ENCODE data around the gene OPALIN.
"Not testable (repeated sequence)": the region's sequence is repeated elsewhere in the genome, so short reads cannot be mapped to it uniquely, and the experiment has no call there.

The OPALIN gene

GRCh38 chr10:96317067-96317833, 41.6 kb downstream of the OPALIN start:
- no peak for DNase-seq (ENCODE audit: low read depth)
- no peak for TF ChIP-seq CTCF (conservative IDR thresholded peaks at IDR 0.05; ENCODE audit: low read depth, low read length)

GRCh38 chr10:96313344-96313743, 45.5 kb downstream of the OPALIN start:
- H3K4me3 ChIP-seq (ENCODE audit: low read depth, low read length): no peak overlapping the region
- no peak for TF ChIP-seq CTCF (conservative IDR thresholded peaks at IDR 0.05; ENCODE audit: low read depth, low read length)

More at GRCh38 chr10:96317067-96317833, 41.6 kb downstream of the OPALIN start:
- H3K4me3 ChIP-seq (ENCODE audit: low read depth, low read length): no peak overlapping the region

DNA sequence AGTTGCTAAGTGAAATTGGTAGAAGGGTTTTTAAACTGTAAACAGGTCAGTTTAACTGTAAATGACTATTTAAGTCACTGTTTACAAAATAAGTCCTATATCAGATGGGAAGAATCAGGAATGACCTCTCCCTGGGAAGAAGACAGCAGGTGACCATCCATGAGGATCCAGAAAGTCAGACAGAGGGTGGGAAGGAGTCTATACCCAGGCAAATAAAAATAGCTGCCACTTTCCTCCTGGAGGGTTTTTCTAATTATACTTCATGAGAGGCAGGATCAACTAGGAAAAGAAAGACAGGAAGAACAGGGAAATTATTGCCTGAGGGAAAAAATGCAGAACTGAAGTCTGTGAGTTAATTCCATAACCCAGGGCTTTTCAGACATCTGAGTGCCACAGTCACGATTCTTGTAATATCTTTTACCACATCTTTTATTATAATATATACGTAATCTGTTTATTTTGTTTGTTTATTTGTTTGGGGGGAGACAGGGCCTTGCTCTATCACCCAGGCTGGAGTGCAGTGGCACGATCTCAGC, 47.6 kb downstream of the OPALIN start:
- no peak for TF ChIP-seq CTCF (conservative IDR thresholded peaks at IDR 0.05; ENCODE audit: low read depth, low read length)
- DNase-seq (ENCODE audit: low read depth): no peak
- H3K4me3 ChIP-seq (ENCODE audit: low read depth, low read length): no peak overlapping the region

More at GRCh38 chr10:96313344-96313743, 45.5 kb downstream of the OPALIN start:
- DNase-seq (ENCODE audit: low read depth): no peak

- no peak for TF ChIP-seq CTCF (conservative IDR thresholded peaks at IDR 0.05; ENCODE audit: low read depth, low read length)
- no peak for DNase-seq (ENCODE audit: low read depth)
- no peak overlapping the region for H3K4me3 ChIP-seq (ENCODE audit: low read depth, low read length)
Measured at GRCh38 chr10:96310321-96310669, 48.5 kb downstream of the OPALIN start.

- no peak for TF ChIP-seq CTCF (conservative IDR thresholded peaks at IDR 0.05; ENCODE audit: low read depth, low read length)
- DNase-seq (ENCODE audit: low read depth): no peak
- no peak overlapping the region for H3K4me3 ChIP-seq (ENCODE audit: low read depth, low read length)
Measured at GRCh38 chr10:96309628-96310320, 49.0 kb downstream of the OPALIN start.

DNA sequence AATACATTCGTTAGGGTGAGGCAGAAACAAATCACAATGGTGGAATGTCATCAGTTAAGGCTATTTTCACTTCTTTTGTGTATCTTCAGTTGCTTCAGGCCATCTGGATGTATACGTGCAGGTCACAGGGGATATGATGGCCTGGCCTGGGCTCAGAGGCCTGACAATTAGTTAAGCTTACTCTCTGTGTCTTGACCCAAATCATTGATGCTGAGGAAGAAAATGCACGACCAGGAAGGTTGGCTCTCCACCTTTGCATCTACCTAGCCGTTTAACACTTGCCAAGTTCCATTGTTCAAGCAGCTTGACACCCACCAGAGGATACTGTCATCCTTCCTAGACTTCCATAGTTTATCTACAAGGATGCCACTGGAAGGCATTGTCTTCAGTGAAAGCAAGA, 49.9 kb downstream of the OPALIN start:
- H3K4me3 ChIP-seq (ENCODE audit: low read depth, low read length); DNase-seq (ENCODE audit: low read depth): not testable (repeated sequence)

- TF ChIP-seq CTCF (conservative IDR thresholded peaks at IDR 0.05; ENCODE audit: low read depth, low read length): no peak
- no peak overlapping the region for H3K4me3 ChIP-seq (ENCODE audit: low read depth, low read length)
- no peak for DNase-seq (ENCODE audit: low read depth)
Measured at GRCh38 chr10:96306516-96306915, 52.3 kb downstream of the OPALIN start.

Measured in choroid plexus epithelial cell (primary cell).